ENCODE measurements around the gene ORAI3.

DNA sequence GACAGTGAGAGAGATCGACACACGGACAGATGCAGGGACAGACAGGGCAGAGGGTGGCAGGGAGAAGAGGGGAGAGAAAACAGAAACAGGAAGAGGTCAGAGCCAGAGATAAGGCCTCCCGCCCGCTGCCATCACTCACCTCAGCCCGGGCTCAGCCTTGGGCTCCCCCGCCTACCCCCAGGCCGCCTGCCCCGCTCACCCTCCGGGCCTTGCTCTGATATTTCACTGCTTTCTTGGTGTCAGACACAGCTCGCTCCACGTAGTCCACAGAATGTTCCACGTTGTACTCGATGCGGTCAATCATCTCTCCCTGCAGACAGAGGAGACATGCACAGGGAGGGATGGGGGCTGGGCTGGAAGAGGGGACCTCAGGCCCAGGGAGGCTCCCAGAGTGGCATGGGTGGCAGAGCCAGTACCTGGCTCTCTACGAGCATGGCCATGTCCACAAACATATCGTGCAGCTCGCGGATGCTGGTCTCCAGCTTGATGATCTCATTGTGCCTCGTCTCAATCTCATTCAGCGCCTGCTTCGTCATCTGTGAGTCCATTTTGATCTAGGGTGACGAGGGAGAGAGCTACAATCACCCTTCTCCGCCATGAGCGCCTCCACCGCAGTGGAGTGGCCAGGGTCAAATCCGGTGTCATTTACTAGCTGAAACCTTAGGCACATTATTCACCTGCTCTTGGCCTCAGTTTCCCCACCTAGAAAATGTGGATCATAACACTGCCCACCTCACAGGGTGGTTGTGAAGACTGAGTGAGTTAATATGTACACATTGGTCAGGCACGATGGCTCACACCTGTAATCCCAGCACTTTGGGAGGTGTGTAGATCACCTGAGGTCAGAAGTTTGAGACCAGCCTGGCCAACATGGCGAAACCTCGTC, 44.3 kb downstream of the ORAI3 start:
- TF ChIP-seq, protein P1, sequence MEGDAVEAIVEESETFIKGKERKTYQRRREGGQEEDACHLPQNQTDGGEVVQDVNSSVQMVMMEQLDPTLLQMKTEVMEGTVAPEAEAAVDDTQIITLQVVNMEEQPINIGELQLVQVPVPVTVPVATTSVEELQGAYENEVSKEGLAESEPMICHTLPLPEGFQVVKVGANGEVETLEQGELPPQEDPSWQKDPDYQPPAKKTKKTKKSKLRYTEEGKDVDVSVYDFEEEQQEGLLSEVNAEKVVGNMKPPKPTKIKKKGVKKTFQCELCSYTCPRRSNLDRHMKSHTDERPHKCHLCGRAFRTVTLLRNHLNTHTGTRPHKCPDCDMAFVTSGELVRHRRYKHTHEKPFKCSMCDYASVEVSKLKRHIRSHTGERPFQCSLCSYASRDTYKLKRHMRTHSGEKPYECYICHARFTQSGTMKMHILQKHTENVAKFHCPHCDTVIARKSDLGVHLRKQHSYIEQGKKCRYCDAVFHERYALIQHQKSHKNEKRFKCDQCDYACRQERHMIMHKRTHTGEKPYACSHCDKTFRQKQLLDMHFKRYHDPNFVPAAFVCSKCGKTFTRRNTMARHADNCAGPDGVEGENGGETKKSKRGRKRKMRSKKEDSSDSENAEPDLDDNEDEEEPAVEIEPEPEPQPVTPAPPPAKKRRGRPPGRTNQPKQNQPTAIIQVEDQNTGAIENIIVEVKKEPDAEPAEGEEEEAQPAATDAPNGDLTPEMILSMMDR (IDR thresholded peaks at IDR 0.05) = no peak
- no peak for TF ChIP-seq POLR2A (IDR thresholded peaks at IDR 0.05)

Data from thyroid gland (tissue), 4 donors.